Retinal pigment epithelial cell (primary cell): Measurements from ENCODE around the gene STK11IP.
A peak's percentile ranks its signal among the peaks of the same experiment; 100 is the strongest.

Experiments used
- DNase-seq: peaks from one replicate; pipeline ENCODE4 v3.0.0-alpha.2; 2010; ENCODE audit warnings: low read depth
- H3K4me3 ChIP-seq: 2 replicates; pipeline ENCODE4 v1.5.1; 2011; ENCODE audit warnings: mild to moderate bottlenecking, low read length, control low read depth, moderate library complexity
- TF ChIP-seq, protein P1 (sequence below): conservative IDR thresholded peaks from 2 replicates; pipeline ENCODE4 v1.5.1; 2011; ENCODE audit warnings: low read depth, low read length, control low read depth, inconsistent platforms

STK11IP gene

DNA sequence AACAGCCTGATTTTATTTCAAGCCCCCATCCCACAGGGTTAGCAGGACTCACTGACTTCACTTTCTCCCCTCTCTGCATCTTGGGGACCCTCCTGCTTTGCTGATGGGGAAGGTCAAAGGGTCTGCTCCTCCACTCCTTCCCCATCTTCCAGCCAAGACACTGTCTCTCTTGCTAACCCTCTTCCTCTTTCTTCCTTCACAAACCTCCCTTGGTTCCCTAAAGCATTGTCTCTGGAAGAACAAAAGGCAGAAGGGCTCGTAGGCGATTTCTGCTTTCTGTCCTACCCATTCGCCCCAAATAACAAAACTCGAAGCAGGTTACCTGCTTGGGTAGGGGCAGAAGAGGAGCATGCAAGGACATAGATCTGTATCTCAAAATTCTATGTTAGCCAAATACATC lies 24.3 kb downstream of the STK11IP start:
- DNase-seq: no peak
- TF ChIP-seq, protein P1, sequence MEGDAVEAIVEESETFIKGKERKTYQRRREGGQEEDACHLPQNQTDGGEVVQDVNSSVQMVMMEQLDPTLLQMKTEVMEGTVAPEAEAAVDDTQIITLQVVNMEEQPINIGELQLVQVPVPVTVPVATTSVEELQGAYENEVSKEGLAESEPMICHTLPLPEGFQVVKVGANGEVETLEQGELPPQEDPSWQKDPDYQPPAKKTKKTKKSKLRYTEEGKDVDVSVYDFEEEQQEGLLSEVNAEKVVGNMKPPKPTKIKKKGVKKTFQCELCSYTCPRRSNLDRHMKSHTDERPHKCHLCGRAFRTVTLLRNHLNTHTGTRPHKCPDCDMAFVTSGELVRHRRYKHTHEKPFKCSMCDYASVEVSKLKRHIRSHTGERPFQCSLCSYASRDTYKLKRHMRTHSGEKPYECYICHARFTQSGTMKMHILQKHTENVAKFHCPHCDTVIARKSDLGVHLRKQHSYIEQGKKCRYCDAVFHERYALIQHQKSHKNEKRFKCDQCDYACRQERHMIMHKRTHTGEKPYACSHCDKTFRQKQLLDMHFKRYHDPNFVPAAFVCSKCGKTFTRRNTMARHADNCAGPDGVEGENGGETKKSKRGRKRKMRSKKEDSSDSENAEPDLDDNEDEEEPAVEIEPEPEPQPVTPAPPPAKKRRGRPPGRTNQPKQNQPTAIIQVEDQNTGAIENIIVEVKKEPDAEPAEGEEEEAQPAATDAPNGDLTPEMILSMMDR: no peak
- H3K4me3 ChIP-seq: no peak overlapping the region

DNA sequence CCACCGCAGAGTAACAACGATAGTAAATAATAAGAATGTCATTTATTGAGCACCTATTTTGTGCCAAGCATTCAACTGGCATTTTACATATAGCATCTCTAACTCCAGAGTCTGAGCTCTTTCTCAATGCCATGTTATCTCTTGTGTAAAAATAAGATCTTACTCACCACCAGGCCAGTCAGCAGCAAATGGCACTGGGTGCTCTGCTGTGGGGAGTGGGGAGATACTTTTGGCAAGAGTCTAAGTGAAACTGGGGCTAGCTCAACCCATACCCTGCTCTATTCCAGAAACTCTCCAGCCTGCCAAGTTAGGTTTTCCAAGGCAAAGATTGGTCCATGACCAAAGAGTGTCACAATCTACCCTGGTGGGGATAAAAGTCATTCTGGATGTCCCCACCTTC lies 24.8 kb downstream of the STK11IP start:
- H3K4me3 ChIP-seq: no peak overlapping the region
- DNase-seq: no peak
- TF ChIP-seq, protein P1: no peak

DNA sequence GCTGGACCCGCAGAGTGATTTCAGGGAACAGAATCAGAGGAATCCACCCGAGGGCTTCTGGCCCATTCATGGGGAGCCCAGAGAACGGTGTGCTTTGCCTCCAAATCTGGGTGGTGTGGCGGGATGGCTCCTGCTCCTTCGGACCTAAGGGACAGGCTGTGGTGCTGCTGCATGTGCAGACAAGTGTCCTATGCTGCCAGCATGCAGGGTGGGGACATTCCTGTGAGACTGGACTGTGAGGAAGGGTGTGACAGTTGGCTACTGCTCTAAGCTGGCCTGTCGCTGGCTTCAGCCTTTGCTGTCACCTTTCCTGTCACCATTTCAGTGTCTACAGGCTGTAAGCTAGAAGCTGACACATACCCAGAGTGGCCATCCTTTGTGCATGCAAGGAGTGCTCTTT lies 26.9 kb downstream of the STK11IP start:
- TF ChIP-seq, protein P1: no peak
- no peak overlapping the region for H3K4me3 ChIP-seq
- DNase-seq: no peak

DNA sequence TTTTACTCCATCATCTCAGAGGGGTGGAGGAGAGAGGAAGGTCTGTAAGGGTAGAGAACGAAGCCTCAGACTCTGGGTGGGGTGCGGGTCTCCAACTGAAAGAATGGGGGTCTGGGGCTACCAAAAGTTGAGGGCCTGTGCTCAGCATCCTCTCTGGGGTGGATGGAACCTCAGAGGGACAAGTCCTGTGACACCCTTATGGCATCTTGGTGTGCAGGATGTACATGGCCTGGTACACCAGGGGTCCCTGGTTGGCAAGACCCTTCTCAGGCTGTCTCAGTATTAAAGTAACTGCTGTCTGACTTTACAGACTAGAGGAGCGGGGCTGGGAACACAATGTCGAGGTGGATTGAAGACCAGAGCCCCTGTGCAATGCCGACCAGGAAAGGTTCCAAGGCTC lies 27.5 kb downstream of the STK11IP start:
- no peak for DNase-seq
- TF ChIP-seq, protein P1: no peak
- no peak overlapping the region for H3K4me3 ChIP-seq

DNA sequence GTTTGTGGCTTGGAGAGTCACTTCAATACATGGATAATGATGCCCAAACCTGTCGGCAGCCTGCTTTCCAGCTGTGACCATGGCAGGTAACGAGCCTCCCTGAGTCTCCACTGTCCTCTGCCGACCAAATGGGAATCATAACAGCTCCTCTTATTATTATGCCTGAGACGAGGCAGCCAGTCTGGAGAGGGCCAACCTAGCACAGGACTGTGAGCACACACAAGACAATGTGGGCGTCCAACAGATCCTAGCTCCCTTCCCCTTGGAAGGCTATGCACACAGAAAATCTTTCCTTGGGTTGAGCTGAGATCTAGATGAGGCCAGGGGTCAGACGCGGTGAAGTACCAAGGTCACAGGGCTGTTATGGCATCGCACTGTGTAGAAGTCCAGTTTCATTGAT lies 28.9 kb downstream of the STK11IP start:
- DNase-seq: no peak
- no peak overlapping the region for H3K4me3 ChIP-seq
- TF ChIP-seq, protein P1: no peak

DNA sequence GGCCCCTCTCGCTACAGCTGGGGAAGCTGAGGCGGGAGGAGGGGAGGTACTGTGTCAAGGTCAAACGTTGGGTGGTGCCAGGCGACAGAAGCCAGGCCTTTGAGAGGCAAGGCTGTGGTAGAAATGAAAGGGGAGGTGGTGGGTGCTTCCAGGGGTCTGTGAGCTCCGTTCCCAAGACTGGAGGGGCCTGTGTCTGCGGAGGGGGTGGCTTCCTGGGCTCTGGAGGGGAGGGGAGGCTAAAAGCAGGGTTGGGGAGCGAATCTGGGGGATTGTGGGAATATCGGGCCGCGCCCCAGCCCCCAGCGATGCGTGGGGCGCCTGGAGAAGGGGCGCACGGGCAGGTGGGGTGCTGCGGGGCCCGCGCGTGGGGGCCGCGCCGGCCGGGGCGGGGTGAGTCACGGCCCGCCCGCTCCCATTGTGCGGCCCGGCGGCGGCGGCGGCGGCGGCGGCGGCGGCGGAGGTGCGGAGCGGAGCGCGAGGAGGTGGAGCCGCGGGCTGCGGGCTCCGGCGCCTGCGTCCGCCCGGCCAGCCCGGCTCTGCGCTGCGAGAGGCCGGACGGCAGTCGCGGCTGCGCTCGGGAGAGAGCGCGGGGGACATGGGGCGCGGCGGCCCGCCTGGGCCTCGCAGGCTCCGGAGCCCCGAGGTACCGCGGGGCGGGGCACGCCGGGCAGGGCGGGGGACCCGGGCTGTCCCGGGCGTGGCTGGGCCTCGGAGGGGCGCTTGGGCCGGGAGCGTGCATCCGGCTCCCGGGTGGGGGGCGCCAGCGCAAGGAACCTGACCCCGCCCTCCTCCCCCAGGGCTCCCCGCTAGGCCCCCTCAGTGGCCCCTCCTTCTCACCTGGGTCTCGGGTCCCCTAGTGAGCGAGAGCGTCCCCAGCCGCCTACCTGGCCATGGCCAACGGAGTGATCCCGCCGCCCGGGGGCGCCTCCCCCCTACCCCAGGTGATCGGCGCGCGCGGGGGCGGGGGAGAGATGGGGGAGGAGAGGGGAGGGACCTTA lies 29.7 kb downstream of the STK11IP start, which contains the start of gene SLC4A3:
Gene SLC4A3 (plus strand): TSS at position 528 of the 998 bp plus-strand sequence. CDS start 363 bp downstream, at position 891.
- TF ChIP-seq, protein P1: no peak
- DNase-seq: no peak
- H3K4me3 ChIP-seq: peak within 1 kb of the TSS; percentile 61
